Stimulated activated CD4-positive, alpha-beta T cell treated with anti-CD3 and anti-CD28 coated beads, Interleukin-15, amount 100 ng/mL, for 48 hours (primary cell): ENCODE data around the gene CTCFL.
"Not testable (repeated sequence)": the region's sequence is repeated elsewhere in the genome, so short reads cannot be mapped to it uniquely, and the experiment has no call there.

Experiments
- DNase-seq, 2 donors: peaks; one replicate each; pipeline ENCODE4 v3.0.0-alpha.2; 2020; ENCODE audit warnings: low read depth in 2 of 2

The CTCFL gene

GRCh38 chr20:57536120-57536708 is 11.3 kb upstream of the CTCFL start:
- DNase-seq: no peak

- DNase-seq: no peak
Observed at GRCh38 chr20:57535297-57535696, 10.4 kb upstream of the CTCFL start.

GRCh38 chr20:57532104-57532503 is 7.2 kb upstream of the CTCFL start:
- no peak for DNase-seq

DNA sequence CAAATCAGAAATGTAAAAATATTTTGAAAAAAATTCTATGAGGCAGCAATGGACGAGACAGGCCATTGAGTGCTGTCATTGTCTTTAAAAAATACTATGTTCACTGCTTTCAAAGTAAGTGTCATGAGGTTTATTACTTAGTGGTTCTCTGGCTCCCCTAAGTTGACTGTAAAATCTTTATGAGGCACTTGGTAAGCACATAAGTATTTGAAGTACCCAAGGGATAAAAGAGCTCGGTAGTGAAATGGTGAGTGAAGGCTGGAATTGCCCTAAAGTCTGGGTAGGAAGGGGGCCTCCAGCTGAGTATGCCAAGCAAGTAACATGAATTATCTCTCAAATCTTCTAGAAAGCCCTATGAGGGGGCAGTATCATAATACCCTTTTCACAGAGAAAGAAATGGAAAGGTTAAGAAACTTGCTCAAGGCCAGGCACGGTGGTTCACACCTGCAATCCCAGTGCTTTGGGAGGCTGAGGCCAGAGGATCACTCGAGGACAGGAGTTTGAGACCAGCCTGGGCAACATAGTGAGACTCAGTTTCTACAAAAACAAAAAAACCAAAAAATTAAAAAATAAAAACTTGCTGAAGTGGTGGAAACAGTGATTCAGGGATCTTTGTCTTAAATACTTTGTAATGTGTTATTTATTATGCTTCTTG is 5.5 kb upstream of the CTCFL start:
- DNase-seq: no peak

DNA sequence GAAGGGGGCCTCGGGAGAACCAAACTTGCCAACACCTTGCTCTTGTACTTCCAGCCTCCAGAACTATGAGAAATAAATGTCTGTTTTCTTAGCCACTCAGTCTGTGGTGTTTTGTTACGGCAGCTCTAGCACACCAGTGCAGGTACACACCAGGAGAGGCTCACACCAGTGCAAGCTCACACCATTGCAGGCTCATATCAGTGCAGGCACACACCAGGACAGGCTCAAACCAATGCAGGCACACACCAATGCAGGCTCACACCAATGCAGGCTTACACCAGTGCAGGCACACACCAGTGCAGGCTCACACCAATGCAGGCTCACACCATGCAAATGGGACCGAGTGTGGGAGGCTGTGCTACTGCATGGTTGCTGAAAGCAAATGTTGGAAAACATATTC is 4.9 kb upstream of the CTCFL start:
- no peak for DNase-seq

DNA sequence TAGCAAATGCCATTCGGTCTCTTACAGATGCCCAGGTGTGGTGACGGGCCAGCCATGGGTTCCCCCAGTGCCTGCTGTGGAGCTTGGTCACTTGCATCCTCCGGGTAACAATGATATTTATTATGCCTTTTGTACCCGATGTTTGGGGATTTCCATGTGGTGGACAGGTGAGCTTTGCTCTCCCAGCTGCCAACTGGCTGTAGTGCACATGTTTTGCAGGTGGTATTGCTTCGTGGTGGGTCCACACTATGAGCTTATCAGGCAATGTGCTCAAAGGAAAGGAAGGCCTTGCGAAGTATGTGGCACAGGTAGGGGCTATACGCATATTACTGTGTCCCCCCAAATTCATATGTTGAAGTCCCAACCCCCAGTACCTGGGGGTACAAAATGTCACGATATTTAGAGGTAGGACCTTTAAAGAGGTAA is 4.2 kb upstream of the CTCFL start:
- DNase-seq: no peak

DNA sequence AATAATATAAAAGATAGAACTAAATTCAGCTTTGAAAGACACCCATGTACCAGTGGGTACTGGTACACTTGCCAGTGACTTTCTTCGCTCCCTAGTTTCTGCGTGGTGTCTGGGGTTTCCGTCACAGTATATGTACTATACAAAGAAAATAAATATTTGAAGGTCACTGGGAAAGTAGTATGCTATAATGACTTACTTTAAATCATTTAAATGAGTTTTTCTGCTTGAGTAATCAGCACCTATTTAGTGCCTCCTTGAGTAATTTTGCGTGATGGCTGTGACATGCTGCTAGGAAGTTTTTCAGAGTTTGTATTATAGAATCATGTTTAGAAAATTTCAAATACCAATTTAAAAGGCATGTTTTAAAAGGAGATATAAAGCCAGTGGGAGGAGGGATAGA is 3.2 kb upstream of the CTCFL start:
- DNase-seq: no peak

- no peak for DNase-seq
Observed at GRCh38 chr20:57527728-57528127, 2.8 kb upstream of the CTCFL start.

- DNase-seq: no peak
Observed at GRCh38 chr20:57526885-57527460, 2.0 kb upstream of the CTCFL start.

GRCh38 chr20:57526087-57526884 is 1.3 kb upstream of the CTCFL start:
- DNase-seq: peak in 1 of 2 donors; percentile 9

GRCh38 chr20:57525328-57526086 is 567 bp upstream of the CTCFL start:
- no peak for DNase-seq

- no peak for DNase-seq
Observed at GRCh38 chr20:57523782-57524181, 1.2 kb downstream of the CTCFL start.

DNA sequence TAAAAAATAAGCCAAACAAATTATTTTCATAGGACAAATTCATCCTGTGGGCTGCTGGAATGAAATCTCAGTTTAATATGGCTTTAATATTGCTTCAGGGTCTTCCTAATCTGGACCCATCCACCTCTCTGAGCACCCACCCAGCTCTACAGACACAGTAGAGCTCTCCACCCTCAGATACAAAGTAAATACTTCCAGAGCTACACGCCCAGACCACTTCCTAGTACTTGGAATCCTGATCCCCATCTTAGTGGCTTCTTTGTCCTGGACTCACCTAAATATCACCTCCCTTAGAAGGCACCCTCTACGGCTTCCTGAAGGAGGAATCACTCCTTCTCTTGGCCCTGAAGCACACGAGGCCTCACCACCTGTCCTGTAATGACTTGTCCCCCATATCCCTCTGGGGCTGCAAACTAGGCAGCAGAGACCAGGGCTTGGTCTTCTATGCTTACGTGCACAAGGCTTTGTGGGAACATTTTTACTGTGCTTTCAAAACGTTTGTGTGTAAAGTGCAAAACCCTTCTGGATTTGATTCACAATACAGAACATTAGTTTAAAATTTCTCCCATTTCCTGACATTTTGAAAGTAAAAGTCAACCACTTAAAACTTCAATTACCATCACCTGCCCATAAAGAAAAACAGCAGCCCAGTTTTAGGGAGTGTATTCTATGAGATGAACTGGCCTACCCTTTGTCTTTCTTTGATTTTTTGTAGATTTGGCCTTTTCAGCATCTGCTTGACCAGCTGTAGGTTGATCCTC is 2.4 kb downstream of the CTCFL start:
- no peak for DNase-seq

DNA sequence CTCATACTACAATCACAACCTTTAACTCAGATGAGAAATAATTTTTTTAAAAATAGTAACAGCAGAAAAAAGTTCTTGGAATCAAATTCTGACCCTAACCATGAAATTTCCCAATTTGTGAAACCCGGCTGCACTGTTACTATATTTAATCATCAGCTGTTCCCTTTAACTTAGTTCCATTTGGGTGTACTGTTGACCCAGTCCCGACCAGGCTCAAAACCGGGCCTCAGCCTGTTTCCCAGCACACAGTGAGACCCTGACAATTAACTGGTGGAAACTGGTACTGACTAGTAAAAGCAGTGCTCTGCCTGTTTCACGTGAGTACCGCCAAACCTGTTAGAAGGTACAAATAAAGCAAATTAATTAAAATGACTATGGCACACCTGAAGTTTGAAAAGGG is 7.0 kb downstream of the CTCFL start:
- no peak for DNase-seq

GRCh38 chr20:57514273-57514751 is 10.6 kb downstream of the CTCFL start:
- DNase-seq: peak in 1 of 2 donors; percentile 24

- DNase-seq: no peak
Observed at GRCh38 chr20:57513199-57513598, 11.7 kb downstream of the CTCFL start.

DNA sequence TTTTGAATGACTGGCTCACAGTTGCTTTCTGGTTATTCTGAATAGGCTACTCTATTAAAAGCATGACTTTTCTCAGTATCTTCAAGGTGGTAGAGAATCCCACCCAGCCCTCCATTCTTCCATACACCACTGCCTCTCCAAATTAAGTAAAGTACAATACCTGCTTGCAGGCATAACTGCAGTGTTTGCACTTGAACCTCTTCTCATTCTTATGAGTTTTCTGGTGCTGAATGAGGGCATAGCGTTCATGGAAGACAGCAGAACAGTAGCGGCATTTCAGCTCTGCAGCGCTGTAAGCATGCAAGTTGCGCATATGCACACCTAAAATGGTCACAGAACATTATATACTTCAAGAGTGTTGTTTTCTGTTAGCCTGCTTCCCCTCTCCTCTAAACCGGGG is 12.5 kb downstream of the CTCFL start:
- no peak for DNase-seq

- not testable (repeated sequence) for DNase-seq
Observed at GRCh38 chr20:57511709-57512108, 13.2 kb downstream of the CTCFL start.

DNA sequence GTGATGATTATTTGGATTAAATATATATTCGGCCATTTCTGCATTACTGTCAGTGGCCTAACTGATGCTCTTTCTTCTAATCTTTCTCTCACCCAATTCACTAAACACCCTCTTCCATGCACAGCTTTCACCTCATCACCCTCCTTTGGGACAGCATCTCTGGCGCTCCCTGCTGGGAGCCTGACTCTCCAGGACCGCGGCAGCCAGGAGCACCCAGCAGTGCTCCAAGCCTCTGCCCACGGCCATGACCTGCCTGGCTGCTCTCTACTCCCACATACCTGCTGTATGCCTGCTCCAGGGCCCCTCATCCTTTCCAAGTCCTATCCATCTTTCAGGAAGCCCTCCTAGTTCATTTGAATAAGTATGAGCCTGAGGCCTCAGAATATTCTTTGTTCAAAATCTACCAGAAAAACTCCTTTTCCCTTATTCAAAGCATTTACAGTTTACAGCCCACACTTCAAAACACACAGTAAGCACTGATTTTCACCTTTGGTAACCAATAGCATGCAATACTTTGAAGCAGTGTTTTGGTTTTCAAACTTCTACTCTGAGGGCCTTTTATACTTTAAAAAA is 15.2 kb downstream of the CTCFL start:
- no peak for DNase-seq

DNA sequence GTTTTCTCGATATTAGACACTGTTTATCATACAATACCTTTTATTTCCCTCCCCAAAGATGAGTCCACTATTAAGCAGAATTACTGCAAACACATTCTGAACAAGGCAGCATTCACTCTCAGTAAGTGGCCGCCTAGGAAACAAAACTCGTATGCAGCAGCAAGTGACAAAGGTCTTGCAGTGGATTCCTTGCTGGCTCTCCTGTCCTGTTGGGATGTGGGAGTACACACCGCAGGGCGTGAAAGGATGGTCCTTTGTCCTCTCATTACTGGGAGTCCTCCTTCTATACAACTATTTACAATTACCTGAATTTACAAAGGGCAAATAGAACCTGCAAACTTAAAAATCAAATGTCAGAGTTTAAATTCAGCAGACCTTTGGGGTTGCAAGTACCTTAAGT is 16.1 kb downstream of the CTCFL start:
- DNase-seq: no peak

- DNase-seq: no peak
Observed at GRCh38 chr20:57508381-57508780, 16.6 kb downstream of the CTCFL start.
